ENCODE results near the gene SRMS. TPM values are rescaled to one million over a fixed set of nuclear protein-coding genes. Genes with fewer than 3 reads are reported as not detected.

SRMS gene
- total and polyA plus RNA-seq, 4 donors: 0.06 TPM; not detected in 3

- TF ChIP-seq CTCF (IDR thresholded peaks at IDR 0.05; ENCODE audit: control extremely low read depth, extremely low read depth): no peak
- H3K9ac ChIP-seq (ENCODE audit: insufficient read depth in 1 of 2, low read length in 2 of 2): no peak overlapping the region
- WGBS, 2 donors: 81 to 87% methylated on average over 18 of the region's 18 CpGs
- H3K36me3 ChIP-seq (ENCODE audit: control insufficient read depth in 4 of 4, insufficient read depth in 4 of 4, low read length in 4 of 4): no peaks in the 10 kb centered on the region
- H3K27me3 ChIP-seq (ENCODE audit: control insufficient read depth in 3 of 3, insufficient read depth in 3 of 3, low read length in 2 of 3): peaks cover 0 to 28% (median 12%) of the 10 kb centered on the region in 3 donors
- H3K9me3 ChIP-seq (ENCODE audit: control insufficient read depth in 4 of 4, insufficient read depth in 3 of 4, low read length in 3 of 4): no peaks in the 10 kb centered on the region
- no peak overlapping the region for H3K27ac ChIP-seq (ENCODE audit: low read depth in 1 of 2, low read length in 1 of 2)
- DNase-seq (no peak), ATAC-seq (ENCODE audit: insufficient read depth, low FRiP score) (no peak)
- no peak overlapping the region for H3K4me3 ChIP-seq
- no peaks in the 10 kb centered on the region for H3K4me1 ChIP-seq (ENCODE audit: control insufficient read depth in 5 of 5, insufficient read depth in 5 of 5, low read length in 5 of 5)
Observed at GRCh38 chr20:63549679-63550282, 2.2 kb upstream of the SRMS start.

- WGBS, 2 donors: 27 to 28% methylated on average over 6 to 20 of the region's 25 CpGs
- Histone ChIP-seq H3K9me3 (ENCODE audit: control insufficient read depth in 4 of 4, insufficient read depth in 3 of 4, low read length in 3 of 4) (no peaks in the 10 kb centered on the region), H3K36me3 (ENCODE audit: control insufficient read depth in 4 of 4, insufficient read depth in 4 of 4, low read length in 4 of 4) (no peaks in the 10 kb centered on the region), H3K9ac (ENCODE audit: insufficient read depth in 1 of 2, low read length in 2 of 2) (no peak overlapping the region), H3K27me3 (ENCODE audit: control insufficient read depth in 3 of 3, insufficient read depth in 3 of 3, low read length in 2 of 3) (peaks cover 0 to 28% (median 12%) of the 10 kb centered on the region in 3 donors), H3K27ac (ENCODE audit: low read depth in 1 of 2, low read length in 1 of 2) (no peak overlapping the region), H3K4me1 (ENCODE audit: control insufficient read depth in 5 of 5, insufficient read depth in 5 of 5, low read length in 5 of 5) (no peaks in the 10 kb centered on the region), H3K4me3 (no peak overlapping the region)
- ATAC-seq (ENCODE audit: insufficient read depth, low FRiP score) (no peak), DNase-seq (no peak)
- TF ChIP-seq CTCF (IDR thresholded peaks at IDR 0.05; ENCODE audit: control extremely low read depth, extremely low read depth): no peak
Observed at GRCh38 chr20:63549019-63549418, 1.5 kb upstream of the SRMS start.

- 50 to 65% methylated on average over 10 to 11 of the region's 11 CpGs for WGBS, 2 donors
- no peak for TF ChIP-seq CTCF (IDR thresholded peaks at IDR 0.05; ENCODE audit: control extremely low read depth, extremely low read depth)
Observed at GRCh38 chr20:63548542-63548941, 993 bp upstream of the SRMS start.

More at GRCh38 chr20:63548542-63548941, 993 bp upstream of the SRMS start:
- Histone ChIP-seq H3K27me3 (ENCODE audit: control insufficient read depth in 3 of 3, insufficient read depth in 3 of 3, low read length in 2 of 3) (peaks cover 0 to 28% (median 12%) of the 10 kb centered on the region in 3 donors), H3K4me1 (ENCODE audit: control insufficient read depth in 5 of 5, insufficient read depth in 5 of 5, low read length in 5 of 5) (no peaks in the 10 kb centered on the region), H3K4me3 (no peak overlapping the region), H3K36me3 (ENCODE audit: control insufficient read depth in 4 of 4, insufficient read depth in 4 of 4, low read length in 4 of 4) (no peaks in the 10 kb centered on the region), H3K27ac (ENCODE audit: low read depth in 1 of 2, low read length in 1 of 2) (no peak overlapping the region), H3K9ac (ENCODE audit: insufficient read depth in 1 of 2, low read length in 2 of 2) (no peak overlapping the region), H3K9me3 (ENCODE audit: control insufficient read depth in 4 of 4, insufficient read depth in 3 of 4, low read length in 3 of 4) (no peaks in the 10 kb centered on the region)
- no peak for DNase-seq
- no peak for ATAC-seq (ENCODE audit: insufficient read depth, low FRiP score)

Data from lung (tissue), 12 donors.